Astrocyte (in vitro differentiated cells and primary cell): ENCODE data around the gene NME1.

ENCODE experiments used
- CTCF ChIP-seq: IDR thresholded peaks from 2 replicates; pipeline ENCODE4 v1.5.1; 2011; ENCODE audit warnings: low read depth, mild to moderate bottlenecking, inconsistent platforms, low read length, moderate library complexity; ENCODE audit not compliant: insufficient read depth
- EZH2 ChIP-seq: IDR thresholded peaks from 2 replicates; pipeline ENCODE4 v1.6.1; 2012; ENCODE audit warnings: mild to moderate bottlenecking, low read length, inconsistent platforms; ENCODE audit not compliant: insufficient read depth

GRCh38 chr17:51121620-51122472, 31.5 kb upstream of the NME1 start:
- TF ChIP-seq CTCF, result no peak
- TF ChIP-seq EZH2, result no peak
